A673 (cell line): ENCODE measurements around the gene CTAGE9. TPM values are rescaled to one million over a fixed set of nuclear protein-coding genes. Genes with fewer than 3 reads are reported as not detected.

ENCODE experiments used
- BruUV-seq: library from RNA; stranded (reverse); fragments of 400-500 nt; replicated peaks from 2 replicates; lab custom pipeline; 2021; lab: Mats Ljungman, UMichigan
- CTCF ChIA-PET: fragments of 300-600 bp; sonication (Branson Sonifier 250); formaldehyde crosslinking; loops from one replicate; lab custom pipeline; 2022; ENCODE audit warnings: antibody characterized with exemption; lab: Charles Lee
- POLR2A ChIA-PET: fragments of 300-600 bp; sonication (Branson Sonifier 250); formaldehyde crosslinking; loops from one replicate; lab custom pipeline; 2022; ENCODE audit warnings: antibody characterized with exemption; ENCODE audit not compliant: low non-redundant PET; lab: Charles Lee
- DNase-seq: peaks from one replicate; pipeline ENCODE4 v3.0.0-alpha.2; 2015; ENCODE audit warnings: low spot score
- H3K27ac ChIP-seq: fragments of 200-600 bp; sonication (generic); 2 replicates; pipeline ENCODE4 v1.5.1; 2016; ENCODE audit warnings: mixed run types, low read depth, mild to moderate bottlenecking, mixed read lengths, antibody characterized with exemption, low read length; ENCODE audit not compliant: poor library complexity, severe bottlenecking
- H3K27me3 ChIP-seq: fragments of 200-600 bp; sonication (generic); replicated peaks from 2 replicates; pipeline ENCODE4 v1.6.1; 2017; ENCODE audit warnings: mixed run types, low read depth, mild to moderate bottlenecking, mixed read lengths, antibody characterized with exemption, low read length; ENCODE audit not compliant: insufficient read depth, poor library complexity
- H3K36me3 ChIP-seq: fragments of 200-600 bp; sonication (generic); 2 replicates; pipeline ENCODE4 v1.6.1; 2016; ENCODE audit warnings: mixed run types, mild to moderate bottlenecking, mixed read lengths, antibody characterized with exemption, low read length; ENCODE audit not compliant: insufficient read depth, poor library complexity, severe bottlenecking
- H3K4me1 ChIP-seq: fragments of 200-600 bp; sonication (generic); 2 replicates; pipeline ENCODE4 v1.6.1; 2017; ENCODE audit warnings: mixed run types, mild to moderate bottlenecking, mixed read lengths, antibody characterized with exemption, low read length; ENCODE audit not compliant: insufficient read depth, poor library complexity, severe bottlenecking
- H3K4me3 ChIP-seq: fragments of 200-600 bp; sonication (generic); 2 replicates; pipeline ENCODE4 v1.5.1; 2016; ENCODE audit warnings: low read depth, mixed run types, mild to moderate bottlenecking, mixed read lengths, low read length; ENCODE audit not compliant: poor library complexity, severe bottlenecking
- H3K9me3 ChIP-seq: fragments of 200-600 bp; sonication (generic); 2 replicates; pipeline ENCODE4 v1.6.1; 2016; ENCODE audit warnings: mixed run types, low read depth, mild to moderate bottlenecking, mixed read lengths, antibody characterized with exemption, low read length; ENCODE audit not compliant: poor library complexity, severe bottlenecking
- CTCF ChIP-seq: fragments of 300-800, 200-600 bp; sonication (generic); conservative IDR thresholded peaks from 2 replicates; pipeline ENCODE4 v1.5.1; 2017; ENCODE audit warnings: low read depth, mild to moderate bottlenecking, antibody characterized with exemption, low read length, moderate library complexity, mixed read lengths
- EZH2 ChIP-seq: fragments of 200-600 bp; sonication (generic); IDR thresholded peaks from 2 replicates; pipeline ENCODE4 v1.6.1; 2017; ENCODE audit warnings: borderline replicate concordance, low read depth, mild to moderate bottlenecking, mixed read lengths, antibody characterized with exemption, low read length; ENCODE audit not compliant: poor library complexity, severe bottlenecking
- intact Hi-C: fragments of 100-400 bp; cut with micrococcal nuclease; formaldehyde crosslinking; loops from one replicate; pipeline ENCODE4 v1.10.0; 2022; ENCODE audit not compliant: unreplicated experiment
- total RNA-seq: library from RNA; stranded (reverse); gene quantifications from 2 replicates; pipeline ENCODE4 v1.2.3, GENCODE V29; 2021

The CTAGE9 gene
- total RNA-seq, 1 experiment from 2014 or later, result not detected

GRCh38 chr6:131727467-131727866 lies 16.6 kb upstream of the CTAGE9 start:
- Histone ChIP-seq H3K27me3 (no peaks in the 10 kb centered on the region), H3K27ac (no peak overlapping the region), H3K4me3 (no peak overlapping the region), H3K9me3 (no peaks in the 10 kb centered on the region), H3K4me1 (no peaks in the 10 kb centered on the region), H3K36me3 (no peaks in the 10 kb centered on the region)
- BruUV-seq, result no TSS peak
- POLR2A ChIA-PET, result no interaction called here
- TF ChIP-seq EZH2, result no peak
- TF ChIP-seq CTCF, result no peak
- intact Hi-C loops, result no loop called here
- CTCF ChIA-PET, result interaction anchor here (1.2 kb wide), 1 partner anchor 182 kb away, joined by 3 read pairs; no protein-coding TSS in a partner anchor
- DNase-seq, result no peak

- Histone ChIP-seq H3K27me3 (no peaks in the 10 kb centered on the region), H3K4me1 (no peaks in the 10 kb centered on the region), H3K27ac (no peak overlapping the region), H3K4me3 (no peak overlapping the region), H3K36me3 (no peaks in the 10 kb centered on the region), H3K9me3 (no peaks in the 10 kb centered on the region)
- TF ChIP-seq CTCF, result no peak
- no peak for TF ChIP-seq EZH2
- BruUV-seq, result no TSS peak
- intact Hi-C loops, result no loop called here
- POLR2A ChIA-PET, result no interaction called here
- DNase-seq, result no peak
- CTCF ChIA-PET, result no interaction called here
Observed at GRCh38 chr6:131724114-131724513, 13.3 kb upstream of the CTAGE9 start.

GRCh38 chr6:131721161-131721560 lies 10.3 kb upstream of the CTAGE9 start:
- no peaks in the 10 kb centered on the region for H3K36me3 ChIP-seq
- no peaks in the 10 kb centered on the region for H3K27me3 ChIP-seq
- no peak overlapping the region for H3K4me3 ChIP-seq
- intact Hi-C loops, result no loop called here
- H3K27ac ChIP-seq, result no peak overlapping the region
- ChIA-PET POLR2A (no interaction called here), CTCF (no interaction called here)
- no peak for TF ChIP-seq CTCF
- no peak for TF ChIP-seq EZH2
- DNase-seq, result no peak
- no peaks in the 10 kb centered on the region for H3K4me1 ChIP-seq
- H3K9me3 ChIP-seq, result no peaks in the 10 kb centered on the region
- no TSS peak for BruUV-seq
